ENCODE data around the gene SLC17A7.
"Not testable (repeated sequence)": the region's sequence is repeated elsewhere in the genome, so short reads cannot be mapped to it uniquely, and the experiment has no call there.

The SLC17A7 gene

DNA sequence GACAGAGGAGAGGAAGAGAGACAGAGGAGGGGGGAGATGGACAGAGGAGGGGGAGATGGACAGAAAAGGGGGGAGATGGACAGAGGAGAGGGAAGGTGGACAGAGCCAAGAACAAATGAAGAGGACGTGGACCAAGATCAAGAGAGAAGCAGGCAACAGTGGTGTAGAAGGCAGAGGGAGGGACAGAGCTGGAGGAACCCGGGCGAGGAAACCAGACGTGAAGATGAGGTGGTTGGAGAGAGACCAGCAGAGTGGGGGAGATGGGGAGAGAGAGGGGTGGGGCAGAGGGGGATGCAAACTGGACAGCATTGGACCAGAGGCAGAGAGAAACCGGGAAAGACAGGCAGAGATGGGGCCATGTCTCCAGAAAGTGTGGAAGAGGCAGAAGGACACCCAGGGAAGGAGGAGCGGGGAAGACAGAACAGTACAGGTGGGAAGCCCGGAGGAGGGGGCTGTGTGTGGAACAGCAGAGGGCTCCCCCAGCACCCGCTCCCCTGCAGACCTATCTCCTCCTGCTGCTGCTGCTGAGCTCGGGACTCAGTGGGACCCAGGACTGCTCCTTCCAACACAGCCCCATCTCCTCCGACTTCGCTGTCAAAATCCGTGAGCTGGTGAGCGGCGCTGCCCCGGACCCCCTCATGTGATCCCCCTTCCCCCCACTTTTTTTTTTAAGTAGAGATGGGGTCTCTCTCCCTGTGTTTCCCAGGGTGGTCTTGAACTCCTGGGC lies 34.0 kb upstream of the SLC17A7 start:
- Mint-ChIP-seq H3K4me1 (ENCODE audit: low read depth) (peaks cover 32% of the 10 kb centered on the region), H3K27me3 (ENCODE audit: low read depth) (no peaks in the 10 kb centered on the region), H3K36me3 (ENCODE audit: low read depth) (peaks cover 21% of the 10 kb centered on the region), H3K9me3 (no peaks in the 10 kb centered on the region), H3K4me3 (peak overlapping the region; percentile 99), H3K27ac (peak overlapping the region; percentile 95)

DNA sequence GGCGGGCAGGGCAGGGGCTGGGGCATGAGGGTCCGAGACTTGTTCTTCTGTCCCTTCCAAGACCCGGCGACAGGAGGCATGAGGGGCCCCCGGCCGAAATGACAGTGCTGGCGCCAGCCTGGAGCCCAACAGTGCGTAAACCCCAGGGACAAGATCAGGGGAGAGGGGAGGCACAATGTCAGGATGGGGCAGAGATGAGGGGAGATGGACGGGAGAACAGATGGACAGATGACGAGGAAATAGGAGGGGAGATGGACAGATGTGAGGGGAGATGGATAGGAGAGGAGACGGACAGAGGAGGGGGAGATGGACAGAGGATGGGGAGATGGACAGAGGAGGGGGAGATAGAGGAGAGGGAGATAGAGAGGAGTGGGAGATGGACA lies 33.2 kb upstream of the SLC17A7 start:
- Mint-ChIP-seq H3K27me3 (ENCODE audit: low read depth) (no peaks in the 10 kb centered on the region), H3K36me3 (ENCODE audit: low read depth) (peaks cover 15% of the 10 kb centered on the region), H3K4me1 (ENCODE audit: low read depth) (peaks cover 40% of the 10 kb centered on the region), H3K27ac (peak overlapping the region; percentile 95), H3K9me3 (no peaks in the 10 kb centered on the region), H3K4me3 (peak overlapping the region; percentile 99)

DNA sequence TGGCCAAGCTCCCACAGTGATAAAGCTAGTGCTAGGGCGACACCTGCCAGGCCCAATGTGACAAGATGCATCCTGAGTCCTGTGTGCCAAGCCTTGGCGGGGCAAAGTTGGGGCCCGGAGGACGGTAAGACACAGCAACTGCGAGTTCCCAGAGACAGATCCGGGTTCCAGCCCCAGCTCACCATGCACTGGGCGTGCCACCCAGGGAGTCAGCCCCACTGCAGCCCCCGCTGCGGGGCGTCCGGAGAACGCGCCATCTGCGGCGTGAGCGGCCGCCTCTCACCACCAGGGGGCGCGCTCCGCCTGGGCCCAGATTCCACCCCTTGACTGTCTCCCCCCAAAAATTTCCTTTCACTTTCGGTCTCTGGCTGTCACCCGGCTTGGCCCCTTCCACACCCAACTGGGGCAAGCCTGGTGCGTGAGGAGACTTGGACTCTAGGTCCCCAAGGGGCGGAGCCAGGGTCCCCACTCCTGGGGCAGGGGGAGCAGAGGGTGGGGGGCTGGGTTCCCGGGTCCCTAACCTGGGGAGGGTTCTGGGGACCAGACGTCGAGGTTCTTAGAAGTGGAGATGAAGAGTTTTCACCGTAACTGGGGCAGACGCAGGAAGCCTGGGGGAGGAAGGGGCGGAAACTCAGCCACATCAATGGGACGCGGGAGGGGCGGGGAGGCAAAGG lies 32.7 kb upstream of the SLC17A7 start, which contains the start of gene FLT3LG:
Gene FLT3LG (plus strand): TSS at position 348 of the 674 bp plus-strand sequence. CDS start 425 bp downstream, outside the sequence.
- Mint-ChIP-seq H3K27ac (peak within 1 kb of the TSS; percentile 95), H3K27me3 (ENCODE audit: low read depth) (no peaks in the 10 kb centered on the region), H3K4me1 (ENCODE audit: low read depth) (peaks cover 43% of the 10 kb centered on the region), H3K9me3 (no peaks in the 10 kb centered on the region), H3K36me3 (ENCODE audit: low read depth) (peaks cover 15% of the 10 kb centered on the region), H3K4me3 (peak within 1 kb of the TSS; percentile 99)

DNA sequence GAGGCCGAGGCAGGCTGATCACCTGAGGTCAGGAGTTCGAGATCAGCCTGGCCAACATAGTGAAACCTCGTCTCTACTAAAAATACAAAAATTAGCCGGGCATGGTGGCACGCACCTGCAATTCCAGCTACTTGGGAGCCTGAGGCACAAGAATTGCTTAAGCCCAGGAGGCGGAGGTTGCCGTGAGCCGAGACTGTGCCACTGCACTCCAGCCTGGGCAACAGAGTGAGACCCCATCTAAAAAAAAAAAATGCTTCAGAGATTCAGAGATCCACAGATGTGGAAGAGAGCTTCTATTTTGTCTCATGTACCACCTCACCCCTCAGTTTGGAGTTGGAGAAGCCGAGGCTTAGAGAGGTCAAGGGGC lies 32.2 kb upstream of the SLC17A7 start:
- peak overlapping the region; percentile 95 for H3K27ac Mint-ChIP-seq
- not testable (repeated sequence) for H3K9me3 Mint-ChIP-seq; H3K27me3 Mint-ChIP-seq (ENCODE audit: low read depth)
- H3K4me3 Mint-ChIP-seq: peak overlapping the region; percentile 99
- H3K36me3 Mint-ChIP-seq (ENCODE audit: low read depth): peaks cover 18% of the 10 kb centered on the region
- H3K4me1 Mint-ChIP-seq (ENCODE audit: low read depth): peaks cover 45% of the 10 kb centered on the region

DNA sequence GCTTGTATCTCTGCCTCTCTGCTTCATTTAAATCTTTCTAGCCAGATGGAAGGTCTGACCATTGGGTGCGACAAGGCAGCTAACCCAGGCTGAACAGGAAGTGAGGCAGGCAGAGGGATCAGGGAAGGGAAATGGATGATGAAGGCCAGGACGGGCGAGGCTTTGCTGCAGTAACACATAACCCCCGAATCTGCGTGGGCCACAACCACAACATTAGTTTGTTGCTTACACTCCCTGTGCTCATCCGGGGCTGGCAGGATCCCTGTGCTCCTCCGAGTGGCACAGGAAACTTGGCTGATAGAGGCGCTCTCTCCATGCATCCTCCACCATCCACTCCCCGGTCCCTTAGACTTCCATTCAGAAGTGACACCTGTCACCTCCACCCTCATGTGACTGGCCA lies 31.6 kb upstream of the SLC17A7 start:
- Mint-ChIP-seq H3K36me3 (ENCODE audit: low read depth) (peaks cover 18% of the 10 kb centered on the region), H3K4me3 (peak overlapping the region; percentile 99), H3K4me1 (ENCODE audit: low read depth) (peaks cover 45% of the 10 kb centered on the region), H3K27me3 (ENCODE audit: low read depth) (no peaks in the 10 kb centered on the region), H3K9me3 (no peaks in the 10 kb centered on the region), H3K27ac (peak overlapping the region; percentile 95)

DNA sequence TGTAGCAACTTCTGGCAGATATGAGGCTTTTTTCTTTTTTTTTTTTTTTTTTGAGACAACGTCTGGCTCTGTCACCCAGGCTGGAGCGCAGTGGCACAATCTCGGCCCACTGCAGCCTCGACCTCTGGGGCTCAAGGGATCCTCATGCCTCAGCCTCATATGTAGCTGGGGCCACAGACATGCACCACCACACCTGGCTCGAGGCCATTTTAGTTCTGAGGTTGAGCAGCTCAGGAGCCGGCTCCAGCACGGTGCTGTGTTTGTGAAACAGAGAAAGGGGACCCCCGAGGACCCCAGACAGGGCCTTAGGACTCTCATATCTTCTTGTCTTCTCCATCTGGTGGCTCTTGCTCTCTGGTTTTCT lies 29.3 kb upstream of the SLC17A7 start:
- Mint-ChIP-seq H3K27ac (peak overlapping the region; percentile 100), H3K9me3 (no peaks in the 10 kb centered on the region), H3K4me1 (ENCODE audit: low read depth) (peaks cover 38% of the 10 kb centered on the region), H3K4me3 (peak overlapping the region; percentile 48), H3K36me3 (ENCODE audit: low read depth) (peaks cover 7% of the 10 kb centered on the region), H3K27me3 (ENCODE audit: low read depth) (no peaks in the 10 kb centered on the region)

DNA sequence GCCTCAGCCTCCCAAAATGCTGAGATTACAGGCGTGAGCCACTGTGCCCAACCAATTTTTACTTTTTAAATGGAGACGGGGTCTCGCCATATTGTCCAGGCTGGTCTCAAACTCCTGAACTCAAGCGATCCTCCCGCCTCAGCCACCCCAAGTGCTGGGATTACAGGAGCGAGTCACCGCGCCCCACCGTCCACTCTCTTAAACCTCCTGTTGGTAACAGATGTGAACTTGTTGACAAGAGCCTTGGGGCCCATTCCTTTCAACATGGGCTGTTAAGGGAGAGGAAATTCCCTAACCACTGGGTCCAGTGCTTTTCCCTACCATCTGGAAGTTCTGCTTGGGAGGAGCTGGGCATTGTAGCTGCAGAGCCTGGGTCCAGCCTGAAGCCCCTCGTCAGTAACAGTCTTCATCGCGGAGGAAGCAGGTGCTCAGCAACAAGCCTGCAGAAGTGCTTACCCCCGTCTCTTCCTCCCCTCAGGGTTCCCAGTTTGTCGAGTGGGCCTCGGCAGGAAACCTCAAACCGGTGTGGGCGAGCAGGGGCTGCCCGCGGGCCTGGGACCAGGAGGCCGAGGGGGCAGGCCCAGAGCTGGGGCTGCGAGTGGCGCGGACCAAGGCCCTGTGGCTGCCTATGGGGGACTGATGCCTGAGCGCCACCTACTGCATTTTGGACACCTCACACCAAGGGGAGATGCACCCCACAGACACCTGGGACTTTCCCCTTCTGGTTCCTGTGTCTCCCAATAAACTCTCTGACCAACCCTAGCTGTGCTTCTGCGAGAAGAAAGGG lies 28.7 kb upstream of the SLC17A7 start:
- H3K36me3 Mint-ChIP-seq (ENCODE audit: low read depth): peaks cover 3% of the 10 kb centered on the region
- H3K27ac Mint-ChIP-seq: peak overlapping the region; percentile 100
- peak overlapping the region; percentile 48 for H3K4me3 Mint-ChIP-seq

DNA sequence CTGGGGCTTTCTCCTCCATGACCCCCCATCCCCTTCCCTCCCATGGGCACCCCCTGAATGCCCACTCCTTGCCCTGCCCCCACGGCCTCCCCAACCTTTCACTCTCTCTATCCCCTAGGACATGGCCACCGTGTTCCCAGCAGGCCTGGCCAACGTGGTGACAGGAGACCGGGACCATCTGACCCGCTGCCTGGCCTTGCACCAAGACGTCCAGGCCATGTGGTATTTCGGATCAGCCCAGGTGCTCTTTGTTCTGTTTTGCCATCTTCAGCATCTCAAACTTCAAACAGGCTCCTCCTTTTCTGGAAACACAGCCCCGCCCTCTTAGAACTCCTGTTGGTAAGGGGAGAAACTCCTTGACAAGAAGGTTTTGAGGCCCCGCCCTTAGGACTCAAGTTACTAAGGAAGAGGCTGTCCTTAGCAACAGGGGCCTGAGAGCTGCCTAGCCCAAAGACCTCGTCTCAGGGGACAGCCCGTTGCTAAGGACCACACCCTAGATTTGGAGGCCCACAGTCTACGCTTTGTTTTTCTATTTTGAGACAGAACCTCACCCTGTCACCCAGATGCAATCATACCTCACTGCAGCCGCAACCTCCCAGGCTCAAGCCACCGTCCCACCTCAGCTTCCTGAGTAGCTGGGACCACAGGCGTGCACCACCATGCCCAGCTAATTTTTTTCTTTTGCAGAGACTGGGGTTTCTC lies 27.6 kb upstream of the SLC17A7 start:
- H3K36me3 Mint-ChIP-seq (ENCODE audit: low read depth): peaks cover 5% of the 10 kb centered on the region
- peaks cover 36% of the 10 kb centered on the region for H3K4me1 Mint-ChIP-seq (ENCODE audit: low read depth)
- peak overlapping the region; percentile 86 for H3K4me3 Mint-ChIP-seq
- no peaks in the 10 kb centered on the region for H3K9me3 Mint-ChIP-seq
- peak overlapping the region; percentile 100 for H3K27ac Mint-ChIP-seq
- H3K27me3 Mint-ChIP-seq (ENCODE audit: low read depth): no peaks in the 10 kb centered on the region

More for the DNA sequence above, 28.7 kb upstream of the SLC17A7 start:
- Mint-ChIP-seq H3K27me3 (ENCODE audit: low read depth) (no peaks in the 10 kb centered on the region), H3K4me1 (ENCODE audit: low read depth) (peaks cover 37% of the 10 kb centered on the region), H3K9me3 (no peaks in the 10 kb centered on the region)

DNA sequence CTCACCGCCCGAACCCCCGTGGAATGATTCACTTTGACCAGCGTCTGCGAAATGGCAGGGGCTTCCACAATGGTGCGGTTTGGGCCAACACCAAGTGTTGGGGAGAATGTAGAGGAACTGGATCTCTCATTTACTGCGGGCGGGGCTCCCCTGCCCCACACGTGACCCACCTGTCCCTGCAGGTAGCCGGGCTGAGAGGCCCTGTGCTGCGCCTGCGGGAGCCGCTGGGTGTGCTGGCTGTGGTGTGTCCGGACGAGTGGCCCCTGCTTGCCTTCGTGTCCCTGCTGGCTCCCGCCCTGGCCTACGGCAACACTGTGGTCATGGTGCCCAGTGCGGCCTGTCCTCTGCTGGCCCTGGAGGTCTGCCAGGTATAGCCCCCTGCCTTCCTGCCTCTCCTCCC lies 26.9 kb upstream of the SLC17A7 start:
- Mint-ChIP-seq H3K36me3 (ENCODE audit: low read depth) (peaks cover 5% of the 10 kb centered on the region), H3K27me3 (ENCODE audit: low read depth) (no peaks in the 10 kb centered on the region), H3K9me3 (no peaks in the 10 kb centered on the region), H3K27ac (peak overlapping the region; percentile 100), H3K4me1 (ENCODE audit: low read depth) (peaks cover 30% of the 10 kb centered on the region), H3K4me3 (peak overlapping the region; percentile 15)

DNA sequence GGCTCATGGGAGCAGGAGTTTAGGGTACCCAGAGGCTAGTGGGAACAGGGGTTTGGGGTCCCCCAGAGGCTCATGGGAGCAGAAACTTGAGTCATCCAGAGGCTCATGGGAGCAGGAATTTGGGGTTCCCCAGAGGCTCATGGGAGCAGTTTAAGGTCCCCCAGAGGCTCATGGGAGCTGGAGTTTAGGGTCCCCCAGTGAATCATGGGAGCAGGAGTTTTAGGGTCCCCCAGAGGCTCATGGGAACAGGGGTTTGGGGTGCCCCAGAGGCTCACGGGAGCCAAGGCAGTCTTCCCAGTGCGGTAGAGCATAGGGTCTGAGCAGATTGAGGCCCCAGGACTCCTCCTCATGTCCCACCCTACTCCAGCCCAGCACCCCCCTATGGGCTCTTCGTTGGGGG lies 24.0 kb upstream of the SLC17A7 start:
- Mint-ChIP-seq H3K4me1 (ENCODE audit: low read depth) (peaks cover 15% of the 10 kb centered on the region), H3K4me3 (no peak overlapping the region), H3K27me3 (ENCODE audit: low read depth) (no peaks in the 10 kb centered on the region), H3K27ac (peak overlapping the region; percentile 31), H3K36me3 (ENCODE audit: low read depth) (peaks cover 7% of the 10 kb centered on the region), H3K9me3 (no peaks in the 10 kb centered on the region)

DNA sequence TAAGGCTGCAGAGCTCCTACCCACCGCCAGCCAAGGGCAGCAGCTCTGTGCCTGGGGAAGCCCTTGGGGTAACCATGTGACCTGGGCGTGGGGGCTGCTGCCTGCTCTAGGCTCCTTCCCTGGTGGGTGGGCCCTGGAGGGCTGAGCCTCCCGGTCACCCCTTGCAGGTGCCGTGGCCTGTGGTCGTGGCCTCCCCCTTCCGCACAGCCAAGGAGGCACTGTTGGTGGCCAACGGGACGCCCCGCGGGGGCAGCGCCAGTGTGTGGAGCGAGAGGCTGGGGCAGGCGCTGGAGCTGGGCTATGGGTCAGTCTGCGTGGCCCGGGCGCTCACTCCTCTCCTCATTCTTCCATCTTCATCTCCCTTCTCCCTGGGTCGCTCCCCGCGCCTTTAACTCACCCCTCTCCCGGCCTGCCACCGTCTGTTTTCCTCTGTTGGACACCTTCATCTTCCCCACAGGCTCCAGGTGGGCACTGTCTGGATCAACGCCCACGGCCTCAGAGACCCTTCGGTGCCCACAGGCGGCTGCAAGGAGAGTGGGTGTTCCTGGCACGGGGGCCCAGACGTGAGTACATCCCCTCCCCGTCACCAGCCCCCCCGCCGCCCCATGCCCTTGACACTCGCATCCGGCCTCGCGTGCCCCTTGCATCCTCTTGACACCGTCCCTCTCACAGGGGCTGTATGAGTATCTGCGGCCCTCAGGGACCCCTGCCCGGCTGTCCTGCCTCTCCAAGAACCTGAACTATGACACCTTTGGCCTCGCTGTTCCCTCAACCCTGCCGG lies 22.8 kb upstream of the SLC17A7 start:
- Mint-ChIP-seq H3K4me1 (ENCODE audit: low read depth) (peaks cover 5% of the 10 kb centered on the region), H3K9me3 (no peaks in the 10 kb centered on the region), H3K27me3 (ENCODE audit: low read depth) (no peaks in the 10 kb centered on the region), H3K27ac (peak overlapping the region; percentile 52), H3K4me3 (no peak overlapping the region), H3K36me3 (ENCODE audit: low read depth) (peaks cover 9% of the 10 kb centered on the region)

DNA sequence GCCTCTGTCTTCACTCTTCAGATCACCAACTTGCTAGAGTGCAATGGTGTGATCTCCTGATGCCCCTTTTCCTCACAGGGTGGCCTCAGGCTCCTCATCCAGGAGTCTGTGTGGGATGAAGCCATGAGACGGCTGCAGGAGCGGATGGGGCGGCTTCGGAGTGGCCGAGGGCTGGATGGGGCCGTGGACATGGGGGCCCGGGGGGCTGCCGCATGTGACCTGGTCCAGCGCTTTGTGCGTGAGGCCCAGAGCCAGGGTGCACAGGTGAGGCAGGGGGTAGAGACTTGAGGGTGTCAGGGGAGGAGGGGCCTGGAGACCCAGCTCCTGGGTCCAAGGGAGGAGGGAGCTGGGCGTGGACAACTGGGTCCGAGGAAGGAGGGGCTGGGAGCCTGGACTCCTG lies 21.2 kb upstream of the SLC17A7 start:
- Mint-ChIP-seq H3K4me1 (ENCODE audit: low read depth) (no peaks in the 10 kb centered on the region), H3K4me3 (no peak overlapping the region), H3K27ac (no peak overlapping the region), H3K27me3 (ENCODE audit: low read depth) (no peaks in the 10 kb centered on the region), H3K9me3 (no peaks in the 10 kb centered on the region), H3K36me3 (ENCODE audit: low read depth) (peaks cover 6% of the 10 kb centered on the region)

DNA sequence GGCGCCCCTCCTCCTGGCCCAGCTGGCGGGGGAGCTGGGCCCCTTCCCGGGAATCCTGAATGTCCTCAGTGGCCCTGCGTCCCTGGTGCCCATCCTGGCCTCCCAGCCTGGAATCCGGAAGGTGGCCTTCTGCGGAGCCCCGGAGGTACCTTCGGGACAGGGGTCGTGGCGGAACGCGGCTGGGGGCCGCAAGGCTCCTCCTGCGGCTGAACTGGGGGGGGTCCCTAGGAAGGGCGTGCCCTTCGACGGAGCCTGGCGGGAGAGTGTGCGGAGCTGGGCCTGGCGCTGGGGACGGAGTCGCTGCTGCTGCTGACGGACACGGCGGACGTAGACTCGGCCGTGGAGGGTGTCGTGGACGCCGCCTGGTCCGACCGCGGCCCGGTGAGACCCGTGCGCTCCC lies 20.3 kb upstream of the SLC17A7 start:
- Mint-ChIP-seq H3K4me3 (no peak overlapping the region), H3K27me3 (ENCODE audit: low read depth) (no peaks in the 10 kb centered on the region), H3K4me1 (ENCODE audit: low read depth) (peaks cover 2% of the 10 kb centered on the region), H3K27ac (no peak overlapping the region), H3K36me3 (ENCODE audit: low read depth) (peaks cover 9% of the 10 kb centered on the region), H3K9me3 (no peaks in the 10 kb centered on the region)

DNA sequence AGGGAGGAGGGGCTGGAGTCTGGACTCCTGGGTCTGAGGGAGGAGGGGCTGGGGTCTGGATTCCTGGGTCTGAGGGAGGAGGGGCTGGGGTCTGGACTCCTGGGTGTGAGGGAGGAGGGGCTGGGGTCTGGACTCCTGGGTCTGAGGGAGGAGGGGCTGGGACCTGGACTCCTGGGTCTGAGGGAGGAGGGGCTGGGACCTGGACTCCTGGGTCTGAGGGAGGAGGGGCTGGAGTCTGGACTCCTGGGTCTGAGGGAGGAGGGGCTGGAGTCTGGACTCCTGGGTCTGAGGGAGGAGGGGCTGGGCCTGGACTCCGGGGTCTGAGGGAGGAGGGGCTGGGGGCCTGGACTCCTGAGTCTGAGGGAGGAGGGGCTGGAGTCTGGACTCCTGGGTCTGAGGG lies 19.8 kb upstream of the SLC17A7 start:
- not testable (repeated sequence) for H3K36me3 Mint-ChIP-seq (ENCODE audit: low read depth)

More for the DNA sequence above, 19.8 kb upstream of the SLC17A7 start:
- not testable (repeated sequence) for H3K4me1 Mint-ChIP-seq (ENCODE audit: low read depth); H3K27me3 Mint-ChIP-seq (ENCODE audit: low read depth); H3K27ac Mint-ChIP-seq; H3K4me3 Mint-ChIP-seq; H3K9me3 Mint-ChIP-seq
